HepG2 (cell line): Measurements from ENCODE around the gene RIPOR3. TPM values are rescaled to one million over a fixed set of nuclear protein-coding genes. Genes with fewer than 3 reads are reported as not detected.

Experiments used
- ATF7-NPFF ChIP-seq: sonication (generic); formaldehyde crosslinking; IDR thresholded peaks from 2 replicates; pipeline ENCODE4 v1.8.1; 2023; ENCODE audit warnings: mild to moderate bottlenecking, low read depth, missing genetic modification reagents, moderate library complexity
- EHMT2 ChIP-seq: fragments of 200-600 bp; sonication (generic); IDR thresholded peaks from 2 replicates; pipeline ENCODE4 v1.7.0; 2017; ENCODE audit warnings: antibody characterized with exemption, low read depth, low read length, borderline replicate concordance
- GABPA ChIP-seq, 2 experiments: IDR thresholded peaks; 2 replicates each; pipeline ENCODE4 v1.6.1; 2011 to 2016; ENCODE audit warnings: low read depth in 2 of 2, low read length in 1 of 2, missing biosample characterization in 1 of 2, missing genetic modification characterization in 1 of 2
- NAIF1 ChIP-seq: sonication (generic); formaldehyde crosslinking; IDR thresholded peaks from 2 replicates; pipeline ENCODE4 v1.5.0; 2020; ENCODE audit warnings: mild to moderate bottlenecking, missing genetic modification reagents, borderline replicate concordance
- NR2F2 ChIP-seq: IDR thresholded peaks from 2 replicates; pipeline ENCODE4 v1.6.1; 2012; ENCODE audit warnings: low read depth, inconsistent platforms, borderline replicate concordance
- NR3C1 ChIP-seq: sonication (generic); formaldehyde crosslinking; IDR thresholded peaks from 2 replicates; pipeline ENCODE4 v1.4.0; 2020; ENCODE audit warnings: missing genetic modification reagents
- PAF1 ChIP-seq: IDR thresholded peaks from 2 replicates; pipeline ENCODE4 v1.6.1; 2016; ENCODE audit warnings: missing genetic modification reagents, missing compliant biosample characterization
- PBX2 ChIP-seq: IDR thresholded peaks from 2 replicates; pipeline ENCODE4 v1.6.1; 2016; ENCODE audit warnings: control low read depth
- PRDM4 ChIP-seq: sonication (generic); formaldehyde crosslinking; IDR thresholded peaks from 2 replicates; pipeline ENCODE4 v1.9.0; 2021; ENCODE audit warnings: missing genetic modification reagents, borderline replicate concordance
- TEF ChIP-seq: sonication (generic); formaldehyde crosslinking; IDR thresholded peaks from 2 replicates; pipeline ENCODE4 v1.5.0; 2020; ENCODE audit warnings: missing genetic modification reagents
- WIZ ChIP-seq: sonication (generic); formaldehyde crosslinking; IDR thresholded peaks from 2 replicates; pipeline ENCODE4 v1.5.1; 2020; ENCODE audit warnings: mild to moderate bottlenecking, missing genetic modification reagents
- ZBTB8A ChIP-seq: sonication (generic); formaldehyde crosslinking; IDR thresholded peaks from 2 replicates; pipeline ENCODE4 v1.4.0; 2020; ENCODE audit warnings: mild to moderate bottlenecking, low read depth, missing genetic modification reagents, borderline replicate concordance
- ZNF30 ChIP-seq: sonication (generic); formaldehyde crosslinking; IDR thresholded peaks from 2 replicates; pipeline ENCODE4 v1.5.0; 2020; ENCODE audit warnings: mild to moderate bottlenecking, missing genetic modification reagents
- ZNF44 ChIP-seq: sonication (generic); formaldehyde crosslinking; IDR thresholded peaks from 2 replicates; pipeline ENCODE4 v1.5.1; 2020; ENCODE audit warnings: mild to moderate bottlenecking, missing genetic modification reagents
- ZNF616 ChIP-seq: sonication (generic); formaldehyde crosslinking; IDR thresholded peaks from 2 replicates; pipeline ENCODE4 v1.5.0; 2020; ENCODE audit warnings: low read depth, mild to moderate bottlenecking, missing genetic modification reagents
- ZNF672 ChIP-seq: sonication (generic); formaldehyde crosslinking; IDR thresholded peaks from 2 replicates; pipeline ENCODE4 v1.8.1; 2022; ENCODE audit warnings: missing genetic modification reagents
- ZNF746 ChIP-seq: sonication (generic); formaldehyde crosslinking; IDR thresholded peaks from 2 replicates; pipeline ENCODE4 v1.8.0; 2022; ENCODE audit warnings: mild to moderate bottlenecking, missing genetic modification reagents
- polyA plus RNA-seq, 8 experiments: library from polyadenylated mRNA; depleted of rRNA in 3 of 8; stranded (reverse) in 7 of 8; unstranded in 1 of 8; fragments of >200 nt; fragmentation: Illumina TruSeq in 4 of 8; extraction: Trizol in 4 of 8; gene quantifications; 2 replicates each; pipeline versions ENCODE4 v1.2.1 to v1.2.3, GENCODE V29; 2011 to 2016; ENCODE audit warnings: low read depth in 4 of 8, missing spikeins in 1 of 8, mixed read lengths in 1 of 8; ENCODE audit not compliant: insufficient read depth in 1 of 8
- total RNA-seq, 5 experiments: library from RNA; depleted of rRNA; stranded (reverse); fragments of >200 nt; fragmentation: Illumina TruSeq; extraction: Trizol; gene quantifications; 2 replicates each; pipeline ENCODE4 v1.2.3, GENCODE V29; 2016; ENCODE audit warnings: low read depth in 1 of 5
- TF ChIP-seq, protein P1 (sequence below): sonication (generic); formaldehyde crosslinking; IDR thresholded peaks from 2 replicates; pipeline ENCODE4 v1.5.0; 2020; ENCODE audit warnings: missing genetic modification reagents
- TF ChIP-seq, protein P2 (sequence below): sonication (generic); formaldehyde crosslinking; IDR thresholded peaks from 2 replicates; pipeline ENCODE4 v1.4.0; 2020; ENCODE audit warnings: mild to moderate bottlenecking, missing genetic modification reagents

RIPOR3 gene
- total and polyA plus RNA-seq, 2 of the 13 experiments (the other 11 are each of a cell fraction or from before 2014, with no cell fraction given) = 0.18 TPM; not detected in 1

- no peak for TF ChIP-seq PBX2 (CRISPR knock-in tag)
- TF ChIP-seq NR3C1 (CRISPR knock-in tag) = no peak
- TF ChIP-seq PRDM4 = no peak
- TF ChIP-seq WIZ (CRISPR knock-in tag) = peak; percentile 1; the same call in 1 of the 2 replicates
- TF ChIP-seq GABPA (IDR thresholded peaks at IDR 0.05; ENCODE audit: low read depth, low read length) = peak; percentile 86
- peak; percentile 90 for TF ChIP-seq GABPA (CRISPR knock-in tag; IDR thresholded peaks at IDR 0.05; ENCODE audit: low read depth)
- TF ChIP-seq, protein P1, sequence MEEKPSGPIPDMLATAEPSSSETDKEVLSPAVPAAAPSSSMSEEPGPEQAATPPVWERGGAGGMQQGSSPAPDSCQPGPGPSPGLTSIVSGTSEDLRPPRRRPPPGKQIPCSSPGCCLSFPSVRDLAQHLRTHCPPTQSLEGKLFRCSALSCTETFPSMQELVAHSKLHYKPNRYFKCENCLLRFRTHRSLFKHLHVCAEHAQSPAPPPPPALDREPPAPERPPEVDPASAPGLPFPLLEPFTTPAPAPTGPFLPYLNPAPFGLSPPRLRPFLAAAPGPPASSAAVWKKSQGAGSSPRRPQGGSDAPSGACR (CRISPR knock-in tag) = no peak; the same call in none of the 2 replicates
- no peak for TF ChIP-seq ZNF30 (CRISPR knock-in tag)
- TF ChIP-seq NAIF1 (CRISPR knock-in tag) = peak; percentile 55; the same call in 1 of the 2 replicates
- TF ChIP-seq ZNF44 (CRISPR knock-in tag) = peak; percentile 78
- TF ChIP-seq ZNF746 = peak; percentile 94
- peak; percentile 24; the same call in 1 of the 2 replicates for TF ChIP-seq NR2F2
- peak; percentile 79; the same call in 1 of the 2 replicates for TF ChIP-seq TEF (CRISPR knock-in tag)
- TF ChIP-seq, protein P2, sequence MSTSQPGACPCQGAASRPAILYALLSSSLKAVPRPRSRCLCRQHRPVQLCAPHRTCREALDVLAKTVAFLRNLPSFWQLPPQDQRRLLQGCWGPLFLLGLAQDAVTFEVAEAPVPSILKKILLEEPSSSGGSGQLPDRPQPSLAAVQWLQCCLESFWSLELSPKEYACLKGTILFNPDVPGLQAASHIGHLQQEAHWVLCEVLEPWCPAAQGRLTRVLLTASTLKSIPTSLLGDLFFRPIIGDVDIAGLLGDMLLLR = peak; percentile 95
- TF ChIP-seq EHMT2 = no peak
- no peak for TF ChIP-seq PAF1
- 0 out of 2 replicates have a peak, but pooled peaks have one; percentile 23 for TF ChIP-seq ZNF672
- peak; percentile 76; the same call in 1 of the 2 replicates for TF ChIP-seq ZNF616 (CRISPR knock-in tag)
- TF ChIP-seq ZBTB8A = no peak
- peak; percentile 72; the same call in 1 of the 2 replicates for TF ChIP-seq ATF7-NPFF
Measured at GRCh38 chr20:50731055-50731929, 40.0 kb upstream of the RIPOR3 start, which contains the start of gene PARD6B (continued).
